GM19328 (cell line): ENCODE results near the gene HEXD.
"Not testable (repeated sequence)": the region's sequence is repeated elsewhere in the genome, so short reads cannot be mapped to it uniquely, and the experiment has no call there.

Experiments used
- ATAC-seq: cut with Tn5 transposase; IDR thresholded peaks from one replicate; pipeline ENCODE4 v1.9.1; 2021; ENCODE audit warnings: mild to moderate bottlenecking, moderate library complexity; ENCODE audit not compliant: unreplicated experiment

HEXD gene

GRCh38 chr17:82457073-82457928 lies 39.2 kb downstream of the HEXD start:
- no peak for ATAC-seq

GRCh38 chr17:82457929-82458178 lies 39.7 kb downstream of the HEXD start:
- no peak for ATAC-seq

GRCh38 chr17:82458179-82458884 lies 40.2 kb downstream of the HEXD start, which contains the start of gene NARF:
NARF (plus strand) TSS chr17:82458741; CDS start chr17:82458804, 63 bp downstream.
- ATAC-seq, result peak; percentile 95

- no peak for ATAC-seq
Observed at GRCh38 chr17:82458885-82459424, 40.8 kb downstream of the HEXD start.

GRCh38 chr17:82459936-82460335 lies 41.8 kb downstream of the HEXD start:
- ATAC-seq, result not testable (repeated sequence)

- ATAC-seq, result no peak
Observed at GRCh38 chr17:82461827-82462524, 43.8 kb downstream of the HEXD start.

GRCh38 chr17:82463391-82463790 lies 45.2 kb downstream of the HEXD start:
- no peak for ATAC-seq

GRCh38 chr17:82463925-82464566 lies 45.9 kb downstream of the HEXD start:
- ATAC-seq, result no peak

- no peak for ATAC-seq
Observed at GRCh38 chr17:82464567-82464929, 46.4 kb downstream of the HEXD start.

GRCh38 chr17:82465023-82465603 lies 47.0 kb downstream of the HEXD start:
- ATAC-seq, result no peak

- no peak for ATAC-seq
Observed at GRCh38 chr17:82468692-82469091, 50.5 kb downstream of the HEXD start.

- no peak for ATAC-seq
Observed at GRCh38 chr17:82470065-82470464, 51.9 kb downstream of the HEXD start.

GRCh38 chr17:82474223-82475010 lies 56.3 kb downstream of the HEXD start:
- ATAC-seq, result no peak

- no peak for ATAC-seq
Observed at GRCh38 chr17:82475458-82475857, 57.3 kb downstream of the HEXD start.

GRCh38 chr17:82477934-82478333 lies 59.8 kb downstream of the HEXD start:
- ATAC-seq, result no peak

- ATAC-seq, result no peak
Observed at GRCh38 chr17:82479602-82480001, 61.5 kb downstream of the HEXD start.

GRCh38 chr17:82480318-82480717 lies 62.2 kb downstream of the HEXD start:
- no peak for ATAC-seq

GRCh38 chr17:82483204-82483660 lies 65.1 kb downstream of the HEXD start:
- ATAC-seq, result no peak

GRCh38 chr17:82483836-82484235 lies 65.7 kb downstream of the HEXD start:
- no peak for ATAC-seq
